Adrenal gland (tissue), 12 donors: Measurements from ENCODE around the gene EPHA3. TPM values are rescaled to one million over a fixed set of nuclear protein-coding genes. Genes with fewer than 3 reads are reported as not detected.

ENCODE experiments used
- DNase-seq, 7 donors: peaks; one replicate each; pipeline ENCODE4 v3.0.0-alpha.2; 2019 to 2020
- H3K27ac ChIP-seq, 5 donors: fragments of 200-600 bp; sonication (generic) in 4 of 5; 1 replicate in 3 of 5; 2 replicates in 2 of 5; pipeline versions ENCODE4 v1.5.1 to v1.8.0; 2016 to 2020; ENCODE audit warnings: mild to moderate bottlenecking in 1 of 5
- H3K27me3 ChIP-seq: fragments of 200-600 bp; 2 replicates; pipeline ENCODE4 v1.8.0; 2021
- H3K36me3 ChIP-seq, 2 donors: fragments of 200-600 bp; replicated peaks in 1 of 2; 1 replicate in 1 of 2; 2 replicates in 1 of 2; pipeline versions ENCODE4 v1.5.1 to v1.8.0; 2018 to 2022
- H3K4me1 ChIP-seq, 2 donors: fragments of 200-600 bp; replicated peaks in 1 of 2; 1 replicate in 1 of 2; 2 replicates in 1 of 2; pipeline versions ENCODE4 v1.5.1 to v1.8.0; 2018 to 2021
- H3K4me3 ChIP-seq, 4 donors: fragments of 200-600 bp; sonication (generic) in 3 of 4; one replicate each; pipeline ENCODE4 v1.5.1; 2016 to 2018
- H3K9me3 ChIP-seq, 3 donors: fragments of 200-600 bp; sonication (generic) in 1 of 3; replicated peaks in 1 of 3; 1 replicate in 2 of 3; 2 replicates in 1 of 3; pipeline versions ENCODE4 v1.5.1 to v1.8.0; 2016 to 2021
- CTCF ChIP-seq, 6 experiments: fragments of 450-650 bp in 4 of 6; fragments of 200-600 bp in 2 of 6; sonication (generic) in 1 of 6; IDR thresholded peaks; 1 replicate in 5 of 6; 2 replicates in 1 of 6; pipeline versions ENCODE4 v1.5.1 to v1.8.0; 2016 to 2021; ENCODE audit warnings: antibody characterized with exemption in 6 of 6, mild to moderate bottlenecking in 2 of 6, moderate library complexity in 1 of 6
- POLR2A ChIP-seq, 2 donors: fragments of 450-650 bp; IDR thresholded peaks; one replicate each; pipeline ENCODE4 v1.6.1; 2017; ENCODE audit warnings: antibody characterized with exemption in 2 of 2, mild to moderate bottlenecking in 2 of 2, moderate library complexity in 1 of 2
- WGBS, 4 donors: extraction: QIAGEN DNeasy Blood & Tissue Kit in 2 of 4; methylation state at CpG; one replicate each; pipeline versions ENCODE4 v1.1.5 to v1.1.7; 2013 to 2017; 5-methylcytosine and 5-hydroxymethylcytosine counted together
- intact Hi-C, 2 donors: fragments of 100-400 bp; cut with DNase I; formaldehyde crosslinking; loops; one replicate each; pipeline versions ENCODE4 v1.14.1 to v1.15.0; 2022 to 2023
- polyA plus RNA-seq, 3 donors: library from polyadenylated mRNA; stranded (reverse); fragments of 200-250 nt in 2 of 3; fragments of 350-450 nt in 1 of 3; fragmentation: Illumina TruSeq in 1 of 3; extraction: RNeasy Lipid Tissue Mini Kit (QIAGEN cat#74804) in 1 of 3; gene quantifications; one replicate each; pipeline ENCODE4 v1.2.3, GENCODE V29; 2013 to 2014
- total RNA-seq, 9 donors: library from RNA; depleted of rRNA in 4 of 9; stranded (reverse); fragments of >200 nt in 4 of 9; fragments of 120-200 nt in 1 of 9; fragmentation: NEBNext Ultra II Directional in 1 of 9; extraction: Animal tissue kit (Norgen Biotek cat#: 25700) in 1 of 9; gene quantifications; one replicate each; pipeline versions ENCODE4 v1.1.0 to v1.2.4, GENCODE V29; 2013 to 2023
- donor health status: healthy with polysubstance abuse.
- donor health status: Bipolar disorder and iron deficiency.
- donor health status: DM: yes; HTN: yes; CAD: no.
- donor health status: DM: no; HTN: no; CAD: no.
- donor health status: DM: no; HTN: no; CAD: no.
- donor health status: DM: yes; HTN: yes; CAD: no.

EPHA3 gene
- total and polyA plus RNA-seq, 12 donors = 0.17 to 5.1 (median 0.48) TPM

GRCh38 chr3:89414270-89414669 is 306.8 kb downstream of the EPHA3 start:
- Histone ChIP-seq H3K4me1 (no peaks in the 10 kb centered on the region), H3K9me3 (no peaks in the 10 kb centered on the region), H3K27ac (no peak overlapping the region), H3K36me3 (no peaks in the 10 kb centered on the region), H3K4me3 (no peak overlapping the region), H3K27me3 (no peaks in the 10 kb centered on the region)
- intact Hi-C loops = no loop called here
- no peak for TF ChIP-seq CTCF (IDR thresholded peaks at IDR 0.05)
- TF ChIP-seq POLR2A (IDR thresholded peaks at IDR 0.05) = no peak
- no peak for DNase-seq
- WGBS, 4 donors = 73 to 80% (median 80%) methylated on average over 4 of the region's 4 CpGs

DNA sequence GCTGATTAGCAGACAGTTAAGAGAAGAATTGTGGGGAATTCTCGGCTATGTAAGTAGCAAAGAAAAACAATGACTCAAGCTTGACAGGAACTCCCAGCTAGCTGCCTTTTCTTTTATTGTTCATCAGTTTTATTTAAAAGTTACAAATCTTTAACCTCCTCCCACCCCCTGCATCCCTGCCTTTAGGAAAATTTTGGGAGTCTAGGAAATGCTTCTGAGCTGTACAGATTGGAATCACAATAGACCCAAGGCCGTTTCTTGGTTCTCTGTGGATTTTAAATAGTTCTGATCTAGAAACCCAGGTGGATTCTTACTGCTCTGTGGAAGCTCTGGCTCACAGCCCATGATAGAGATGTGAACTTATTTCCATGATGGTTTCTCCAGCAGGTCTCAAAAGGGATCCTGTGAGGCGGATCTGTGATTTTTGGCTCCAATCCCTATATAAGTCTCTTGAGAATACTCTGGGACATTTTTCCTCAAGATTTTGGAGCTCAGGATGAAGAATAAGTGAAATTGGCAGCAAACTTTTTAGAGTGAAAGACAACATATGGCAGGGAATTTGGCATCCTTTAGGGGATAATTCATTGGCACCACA is 312.3 kb downstream of the EPHA3 start:
- H3K4me1 ChIP-seq = no peaks in the 10 kb centered on the region
- H3K27me3 ChIP-seq = no peaks in the 10 kb centered on the region
- no peaks in the 10 kb centered on the region for H3K36me3 ChIP-seq
- no peaks in the 10 kb centered on the region for H3K9me3 ChIP-seq
- TF ChIP-seq CTCF (IDR thresholded peaks at IDR 0.05) (no peak), POLR2A (IDR thresholded peaks at IDR 0.05) (no peak)
- intact Hi-C loops = no loop called here
- no peak overlapping the region for H3K4me3 ChIP-seq
- H3K27ac ChIP-seq = no peak overlapping the region
- 40 to 56% (median 50%) methylated on average over 3 of the region's 3 CpGs for WGBS, 4 donors
- no peak for DNase-seq

- WGBS, 4 donors = 74 to 84% (median 80%) methylated on average over 5 of the region's 5 CpGs
- intact Hi-C loops = no loop called here
- DNase-seq = no peak
- Histone ChIP-seq H3K36me3 (no peaks in the 10 kb centered on the region), H3K27ac (no peak overlapping the region), H3K4me3 (no peak overlapping the region), H3K9me3 (no peaks in the 10 kb centered on the region), H3K27me3 (no peaks in the 10 kb centered on the region), H3K4me1 (no peaks in the 10 kb centered on the region)
- TF ChIP-seq POLR2A (IDR thresholded peaks at IDR 0.05) (no peak), CTCF (IDR thresholded peaks at IDR 0.05) (no peak)
Observed at GRCh38 chr3:89426060-89426459, 318.6 kb downstream of the EPHA3 start.

DNA sequence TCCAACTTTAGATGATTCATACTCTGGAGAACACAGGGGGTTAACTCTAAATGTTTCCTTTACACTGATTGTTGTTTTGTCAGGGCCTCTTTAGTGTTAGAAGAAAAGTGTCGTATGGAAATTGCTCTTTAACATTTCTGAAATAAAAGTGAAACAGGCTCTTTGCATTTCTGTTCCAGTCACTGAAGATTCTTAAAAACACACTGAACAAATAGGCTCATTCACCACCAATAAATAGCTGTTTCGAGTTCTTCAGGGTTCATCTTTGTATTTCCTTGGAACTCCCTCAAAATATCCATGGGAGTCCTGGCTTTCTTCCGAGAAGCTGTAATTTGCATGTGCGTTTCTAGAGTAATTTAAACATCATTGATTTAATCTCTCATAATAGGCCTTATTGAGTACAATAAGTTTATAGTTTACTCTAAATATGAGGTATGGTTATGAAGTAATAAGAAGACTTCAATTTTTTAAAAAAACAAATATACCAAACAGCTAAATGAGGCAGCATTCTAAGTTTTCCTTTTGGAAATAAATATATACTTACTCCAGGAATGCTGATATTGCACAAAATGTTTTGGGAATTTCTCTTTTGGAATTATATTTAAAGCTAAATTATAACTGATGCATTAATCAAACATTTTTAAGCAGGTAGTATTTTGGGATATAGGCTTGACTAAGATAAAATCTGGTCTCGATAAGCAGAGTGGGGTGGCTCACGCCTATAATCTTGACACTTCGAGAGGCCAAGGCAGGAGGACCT is 327.4 kb downstream of the EPHA3 start:
- H3K4me1 ChIP-seq = no peaks in the 10 kb centered on the region
- no peak for DNase-seq
- H3K27me3 ChIP-seq = no peaks in the 10 kb centered on the region
- no peaks in the 10 kb centered on the region for H3K9me3 ChIP-seq
- intact Hi-C loops = no loop called here
- no peak overlapping the region for H3K27ac ChIP-seq
- no peak for TF ChIP-seq POLR2A (IDR thresholded peaks at IDR 0.05)
- no peak for TF ChIP-seq CTCF (IDR thresholded peaks at IDR 0.05)
- 69 to 78% (median 73%) methylated on average over 7 of the region's 7 CpGs for WGBS, 4 donors
- H3K4me3 ChIP-seq = no peak overlapping the region
- H3K36me3 ChIP-seq = no peaks in the 10 kb centered on the region
